ENCODE measurements around the gene NPC2. TPM values are rescaled to one million over a fixed set of nuclear protein-coding genes. Genes with fewer than 3 reads are reported as not detected.

NPC2 gene
- total RNA-seq, 1 experiment from 2014 or later, result 592 TPM

- no peak for DNase-seq (ENCODE audit: low spot score)
These were observed 10.3 kb upstream of the NPC2 start for GRCh38 chr14:74503291-74503937.

- peak; percentile 49 for DNase-seq (ENCODE audit: low spot score)
These were observed 9.3 kb upstream of the NPC2 start for GRCh38 chr14:74502236-74503019.

GRCh38 chr14:74501691-74502090 lies 8.6 kb upstream of the NPC2 start:
- DNase-seq (ENCODE audit: low spot score), result no peak

DNA sequence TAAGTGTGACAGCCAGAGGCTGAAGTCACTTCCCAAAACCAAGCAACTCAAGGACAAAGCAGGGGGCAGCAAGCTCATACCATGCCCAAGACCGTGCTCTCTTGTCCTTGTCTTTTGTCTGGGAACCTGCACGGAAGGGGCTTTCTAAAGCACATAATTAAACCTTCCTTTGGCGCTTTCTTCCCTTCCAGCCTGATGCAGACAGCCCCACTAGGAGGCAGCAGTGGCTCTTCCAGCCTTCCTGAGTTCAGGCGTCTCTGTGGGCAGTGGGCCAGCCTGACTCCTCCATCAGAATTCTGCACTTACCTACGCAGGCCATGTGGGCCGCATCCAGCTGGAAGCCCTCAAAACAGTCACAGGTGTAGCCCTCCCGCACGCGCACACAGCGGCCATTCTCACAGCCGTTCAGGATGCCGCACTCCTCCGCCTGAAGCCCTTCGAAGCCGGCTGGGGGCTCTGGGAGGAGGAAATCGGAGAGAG lies 8.1 kb upstream of the NPC2 start:
- DNase-seq (ENCODE audit: low spot score), result peak; percentile 70

GRCh38 chr14:74500417-74501134 lies 7.5 kb upstream of the NPC2 start:
- no peak for DNase-seq (ENCODE audit: low spot score)

GRCh38 chr14:74495356-74495755 lies 2.3 kb upstream of the NPC2 start:
- DNase-seq (ENCODE audit: low spot score), result no peak

DNA sequence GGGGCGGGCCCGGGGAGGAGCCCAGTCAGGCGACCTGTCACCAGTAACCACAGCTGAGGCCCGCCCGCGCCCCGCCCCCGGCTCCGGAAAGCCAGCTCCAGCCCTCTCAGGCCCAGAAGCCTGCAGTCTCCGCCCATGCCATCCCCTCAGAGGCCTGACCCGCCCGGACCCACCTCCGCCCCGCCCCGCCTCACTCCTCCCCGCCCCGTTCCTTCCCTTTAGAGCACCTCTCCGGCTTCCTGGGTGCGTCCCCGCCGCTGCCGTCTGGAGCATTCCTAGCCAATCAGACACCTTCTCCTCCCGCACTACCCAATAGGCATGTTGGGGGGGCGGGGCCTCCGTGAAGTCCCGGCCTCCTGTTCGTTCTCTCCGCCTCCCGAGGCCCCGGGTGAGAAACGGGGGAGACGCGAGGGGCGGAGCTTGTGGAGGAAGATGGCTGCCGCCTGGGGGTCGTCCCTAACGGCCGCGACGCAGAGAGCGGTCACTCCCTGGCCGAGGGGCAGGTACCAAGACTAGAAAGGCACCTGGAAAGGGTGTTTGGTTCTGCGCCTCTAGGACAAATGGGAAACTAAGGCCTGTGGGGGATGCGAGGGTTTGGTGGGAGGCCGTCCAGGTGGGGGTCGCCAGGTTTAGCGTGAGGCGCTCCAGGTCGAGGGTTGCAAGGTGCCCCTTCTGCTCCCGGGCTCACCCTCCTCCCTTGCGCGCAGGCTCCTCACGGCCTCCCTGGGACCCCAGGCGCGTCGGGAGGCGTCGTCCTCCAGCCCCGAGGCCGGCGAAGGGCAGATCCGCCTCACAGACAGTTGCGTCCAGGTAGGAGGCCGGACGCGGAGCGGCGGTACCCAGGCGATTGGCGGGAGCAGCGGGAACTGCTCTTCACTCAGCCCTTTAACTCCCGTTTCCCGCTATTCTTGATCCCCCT lies 497 bp upstream of the NPC2 start, which contains the start of gene ISCA2:
TSS of gene ISCA2 (plus strand) at position 423 of the 919 bp plus-strand sequence. CDS start at position 433, 10 bp downstream.
- peak; percentile 99 for DNase-seq (ENCODE audit: low spot score)

DNA sequence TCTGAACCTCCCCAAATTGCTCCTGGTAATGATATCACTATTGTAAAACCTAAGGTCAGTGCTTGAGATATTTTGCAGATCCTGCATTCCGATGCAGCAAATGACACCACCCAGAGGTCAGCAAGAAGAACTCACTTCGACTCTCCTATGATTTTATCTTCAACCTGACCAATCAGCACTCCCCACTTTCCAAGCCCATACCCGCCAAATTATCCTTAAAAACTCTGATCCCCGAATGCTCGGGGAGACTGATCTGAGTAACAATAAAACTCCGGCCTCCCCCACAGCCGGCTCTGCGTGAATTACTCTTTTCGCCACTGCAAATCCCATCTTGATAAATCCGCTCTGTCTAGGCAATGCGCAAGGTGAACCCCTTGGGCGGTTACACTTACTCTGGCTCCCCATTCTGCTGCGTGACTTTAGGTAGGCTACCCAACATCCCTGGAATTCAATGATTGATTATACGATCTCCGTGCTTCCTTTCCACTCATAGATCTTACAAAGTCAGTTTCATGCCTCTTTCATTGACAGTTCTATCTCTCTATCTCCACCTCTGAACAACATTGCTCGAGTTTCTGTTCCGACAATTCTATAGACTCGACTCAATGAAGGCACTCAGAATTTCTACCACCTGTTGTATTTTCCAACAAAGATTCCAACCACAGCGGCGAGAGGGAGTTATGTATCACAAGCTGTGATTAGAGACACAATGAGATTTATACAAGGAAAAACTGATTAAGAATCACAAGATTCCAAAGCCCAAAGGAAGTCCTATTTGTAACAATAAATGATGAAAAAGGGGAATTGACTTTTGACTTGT lies 939 bp downstream of the NPC2 start:
- DNase-seq (ENCODE audit: low spot score), result peak; percentile 48

- no peak for DNase-seq (ENCODE audit: low spot score)
These were observed 2.6 kb downstream of the NPC2 start for GRCh38 chr14:74490486-74490885.

DNA sequence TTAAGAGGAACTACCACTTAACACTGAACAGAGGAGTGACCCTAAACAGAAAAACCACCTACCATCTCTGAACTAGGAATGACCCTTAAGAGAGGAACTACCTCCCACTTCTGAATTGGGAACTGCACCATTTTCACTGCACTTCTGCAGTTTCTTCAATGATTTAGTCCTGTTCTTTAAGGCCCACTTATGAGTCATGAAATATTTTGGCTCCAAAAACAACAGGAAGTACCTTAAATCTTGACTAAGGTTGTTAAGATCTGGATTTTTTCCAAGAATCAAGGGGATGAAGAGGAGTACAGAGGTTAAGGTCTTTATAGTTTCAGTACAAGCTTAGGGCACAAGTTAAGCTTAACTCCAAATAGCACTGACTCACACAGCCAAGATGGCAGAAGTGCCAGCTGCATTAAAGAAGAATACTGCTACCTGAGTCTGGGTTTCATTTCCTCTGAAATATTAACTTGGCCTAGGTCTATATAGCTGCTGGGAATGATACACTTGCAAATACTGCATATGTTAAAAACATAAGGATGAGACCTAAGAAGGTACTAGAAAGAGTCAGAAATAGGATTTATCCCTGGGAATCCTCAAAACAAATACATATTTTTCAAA lies 4.2 kb downstream of the NPC2 start:
- peak; percentile 61 for DNase-seq (ENCODE audit: low spot score)

DNA sequence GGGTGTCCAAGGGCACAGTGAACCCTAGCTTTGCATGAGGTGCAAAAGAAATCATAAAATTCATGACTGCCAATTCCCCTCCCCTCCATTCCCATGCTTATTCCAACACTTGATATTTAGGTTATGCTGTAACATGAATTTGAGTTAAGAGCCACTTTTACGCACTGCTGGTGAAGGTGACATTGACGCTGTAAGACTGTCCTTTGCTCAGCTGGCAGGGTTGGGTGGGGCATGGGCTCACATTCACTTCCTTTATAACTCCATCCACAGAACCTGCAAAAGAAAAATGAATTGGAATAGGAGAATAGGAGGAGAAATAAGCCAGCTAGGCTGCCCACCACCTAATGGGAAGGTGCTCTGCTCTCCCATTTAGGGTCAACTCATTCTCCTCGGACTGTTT lies 6.9 kb downstream of the NPC2 start:
- DNase-seq (ENCODE audit: low spot score), result no peak

GRCh38 chr14:74483321-74483720 lies 9.8 kb downstream of the NPC2 start:
- DNase-seq (ENCODE audit: low spot score), result no peak

- no peak for DNase-seq (ENCODE audit: low spot score)
These were observed 10.5 kb downstream of the NPC2 start for GRCh38 chr14:74482571-74482970.

- DNase-seq (ENCODE audit: low spot score), result no peak
These were observed 13.1 kb downstream of the NPC2 start for GRCh38 chr14:74480046-74480445.

- peak; percentile 19 for DNase-seq (ENCODE audit: low spot score)
These were observed 14.0 kb downstream of the NPC2 start for GRCh38 chr14:74478996-74479635.

DNA sequence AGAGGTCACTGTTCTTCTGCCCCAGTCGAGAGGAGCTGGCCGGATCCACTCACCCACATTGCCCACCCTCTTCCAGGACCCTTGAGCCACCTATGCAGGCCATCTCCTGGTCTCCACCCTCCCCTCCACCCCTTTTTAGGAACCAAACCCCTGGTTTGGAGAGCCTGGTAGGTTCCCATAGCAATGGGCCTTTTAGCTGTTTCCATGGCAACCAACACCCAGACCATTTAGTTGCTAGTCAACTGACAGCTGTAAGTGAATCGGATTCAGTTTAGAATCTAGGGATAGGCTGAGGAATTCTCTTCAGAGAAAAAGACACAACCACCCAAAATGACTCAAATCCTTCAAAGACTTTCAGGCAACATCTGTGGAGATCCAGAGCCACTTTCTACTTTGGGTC lies 16.5 kb downstream of the NPC2 start:
- no peak for DNase-seq (ENCODE audit: low spot score)

DNA sequence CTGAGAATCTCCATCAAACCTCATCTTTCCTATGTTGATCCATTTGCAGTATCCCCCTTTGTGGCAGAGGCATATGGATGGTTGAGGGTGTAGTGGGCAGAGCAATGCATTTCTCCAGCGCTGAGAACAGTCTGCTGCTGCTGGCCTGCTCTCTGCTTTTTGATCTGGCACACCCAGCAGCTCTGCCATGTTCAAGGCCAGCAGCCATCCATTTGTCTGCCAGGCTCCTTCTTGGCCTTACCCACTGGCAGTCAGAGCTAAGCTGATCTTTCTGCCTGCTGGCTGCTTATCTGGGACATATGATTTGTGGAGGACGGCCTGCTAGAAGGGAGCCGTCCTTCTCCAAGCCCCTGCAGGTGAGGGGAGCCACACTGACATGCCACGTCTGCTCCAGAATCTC lies 17.0 kb downstream of the NPC2 start:
- DNase-seq (ENCODE audit: low spot score), result no peak

DNA sequence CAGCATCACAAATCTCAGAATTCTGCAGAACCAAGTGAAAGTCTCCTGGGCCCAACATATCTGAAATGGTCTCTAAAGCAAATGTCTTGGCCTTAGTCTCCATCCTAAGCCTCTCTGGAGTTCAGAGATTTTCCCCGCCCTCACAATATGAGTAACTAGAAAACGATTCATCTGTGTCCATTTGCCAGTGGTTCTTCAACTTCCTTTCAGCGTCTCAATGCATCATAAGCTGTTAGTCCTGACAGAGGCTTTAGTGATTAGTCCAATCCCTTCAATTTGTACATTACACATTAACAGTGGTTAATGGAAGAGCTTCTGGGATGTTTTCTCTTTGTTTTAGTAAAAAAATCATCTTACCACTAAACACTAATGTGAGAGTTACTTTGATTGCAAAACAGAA lies 17.4 kb downstream of the NPC2 start:
- no peak for DNase-seq (ENCODE audit: low spot score)

DNA sequence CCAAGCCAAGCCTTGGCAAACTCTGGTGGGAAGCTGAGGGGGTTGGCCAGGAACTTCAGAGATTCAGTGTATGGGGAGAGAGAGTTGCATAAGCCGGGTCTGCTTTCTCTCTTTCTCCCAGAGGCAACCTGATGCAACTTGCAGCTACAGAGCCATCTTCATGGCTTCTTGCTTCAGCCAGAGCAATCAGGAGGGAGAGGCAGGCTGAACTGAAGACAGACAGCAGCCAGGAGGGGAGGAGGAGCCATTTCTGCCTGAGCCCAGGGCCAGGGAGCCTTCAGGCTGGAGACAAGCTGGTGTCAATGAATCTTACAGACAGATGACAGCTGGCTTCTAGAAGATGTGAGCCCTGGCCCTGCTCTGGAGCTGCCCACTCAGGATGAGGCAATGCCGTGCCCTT lies 18.7 kb downstream of the NPC2 start:
- DNase-seq (ENCODE audit: low spot score), result no peak

GRCh38 chr14:74472601-74473000 lies 20.5 kb downstream of the NPC2 start:
- no peak for DNase-seq (ENCODE audit: low spot score)

All from H4 (cell line).